Lung (tissue), 12 donors: ENCODE data around the gene MYL5. TPM values are rescaled to one million over a fixed set of nuclear protein-coding genes. Genes with fewer than 3 reads are reported as not detected.
A peak's percentile ranks its signal among the peaks of the same experiment; 100 is the strongest.

Experiments used
- ATAC-seq: fragments of 200-7000 bp; cut with Tn5 transposase; one replicate; pipeline ENCODE4 v1.9.1; 2020; ENCODE audit warnings: moderate number of reproducible peaks; ENCODE audit not compliant: insufficient read depth, low FRiP score
- DNase-seq, 3 donors: peaks; one replicate each; pipeline ENCODE4 v3.0.0-alpha.2; 2013 to 2017
- H3K27ac ChIP-seq, 2 donors: one replicate each; pipeline ENCODE4 v1.5.1; 2013; ENCODE audit warnings: mild to moderate bottlenecking in 2 of 2, moderate library complexity in 2 of 2, control low read depth in 1 of 2, inconsistent platforms in 1 of 2, low read depth in 1 of 2, low read length in 1 of 2
- H3K27me3 ChIP-seq, 3 donors: one replicate each; pipeline ENCODE4 v1.5.1; 2013; ENCODE audit warnings: low read length in 2 of 3; ENCODE audit not compliant: control insufficient read depth in 3 of 3, insufficient read depth in 3 of 3
- H3K36me3 ChIP-seq, 4 donors: one replicate each; pipeline ENCODE4 v1.5.1; 2013; ENCODE audit warnings: low read length in 4 of 4, mild to moderate bottlenecking in 1 of 4, moderate library complexity in 1 of 4; ENCODE audit not compliant: control insufficient read depth in 4 of 4, insufficient read depth in 4 of 4
- H3K4me1 ChIP-seq, 5 donors: one replicate each; pipeline ENCODE4 v1.5.1; 2013; ENCODE audit warnings: low read length in 5 of 5, mild to moderate bottlenecking in 2 of 5, moderate library complexity in 1 of 5; ENCODE audit not compliant: control insufficient read depth in 5 of 5, insufficient read depth in 5 of 5
- H3K4me3 ChIP-seq: one replicate; pipeline ENCODE4 v1.5.1; 2013; ENCODE audit warnings: mild to moderate bottlenecking, control low read depth, moderate library complexity
- H3K9ac ChIP-seq, 2 donors: one replicate each; pipeline ENCODE4 v1.5.1; 2013; ENCODE audit warnings: low read length in 2 of 2, control low read depth in 1 of 2; ENCODE audit not compliant: insufficient read depth in 1 of 2
- H3K9me3 ChIP-seq, 4 donors: one replicate each; pipeline ENCODE4 v1.5.1; 2013; ENCODE audit warnings: low read length in 3 of 4, mild to moderate bottlenecking in 1 of 4, moderate library complexity in 1 of 4; ENCODE audit not compliant: control insufficient read depth in 4 of 4, insufficient read depth in 3 of 4
- CTCF ChIP-seq: IDR thresholded peaks from 2 replicates; pipeline ENCODE4 v1.5.1; 2012; ENCODE audit warnings: mild to moderate bottlenecking; ENCODE audit errors: control extremely low read depth, extremely low read depth
- whole genome bisulfite sequencing, 2 donors: extraction: QIAGEN DNeasy Blood & Tissue Kit; methylation state at CpG; one replicate each; pipeline ENCODE4 v1.1.7; 2013; 5-methylcytosine and 5-hydroxymethylcytosine counted together
- polyA plus RNA-seq, 2 donors: library from polyadenylated mRNA; stranded (reverse); fragments of 200-250 nt; gene quantifications; one replicate each; pipeline ENCODE4 v1.2.1, GENCODE V29; 2013
- total RNA-seq, 2 donors: library from RNA; depleted of rRNA in 1 of 2; stranded (reverse); fragments of >200 nt in 1 of 2; gene quantifications; one replicate each; pipeline ENCODE4 v1.2.1, GENCODE V29; 2014 to 2021
- donor health status: control.
- donor health status: control.
- donor health status: Bipolar disorder and iron deficiency.
- donor health status: healthy.
- donor health status: DM: yes; HTN: yes; CAD: no.

Gene MYL5
- total and polyA plus RNA-seq, 4 donors: 5.6 to 20.0 (median 10.5) TPM

- H3K36me3 ChIP-seq: peaks cover 0 to 5% (median 0%) of the 10 kb centered on the region in 4 donors
- H3K9ac ChIP-seq: no peak overlapping the region
- no peak for ATAC-seq
- peak overlapping the region; percentile 57 for H3K4me3 ChIP-seq
- DNase-seq: no peak
- peak overlapping the region; percentile 69 to 92 for H3K27ac ChIP-seq
- no peaks in the 10 kb centered on the region for H3K27me3 ChIP-seq
- peaks cover 0 to 38% (median 22%) of the 10 kb centered on the region in 5 donors for H3K4me1 ChIP-seq
- WGBS, 2 donors: 66 to 82% methylated on average over 22 to 26 of the region's 26 CpGs
- H3K9me3 ChIP-seq: no peaks in the 10 kb centered on the region
- TF ChIP-seq CTCF: no peak
Measured at GRCh38 chr4:687971-688853, 13.9 kb downstream of the MYL5 start.

GRCh38 chr4:688854-689681 lies 14.7 kb downstream of the MYL5 start, which contains the start of gene SLC49A3:
Gene SLC49A3, minus strand, starts transcription at chr4:689151. Its CDS starts 24 bp downstream, at chr4:689127.
- ATAC-seq: peak; percentile 23

GRCh38 chr4:689723-690122 lies 15.4 kb downstream of the MYL5 start:
- Histone ChIP-seq H3K9me3 (no peaks in the 10 kb centered on the region), H3K27ac (peak overlapping the region; percentile 68 to 92), H3K36me3 (peaks cover 0 to 5% (median 0%) of the 10 kb centered on the region in 4 donors), H3K4me3 (no peak overlapping the region), H3K4me1 (peaks cover 0 to 26% (median 17%) of the 10 kb centered on the region in 5 donors), H3K27me3 (no peaks in the 10 kb centered on the region), H3K9ac (peak overlapping the region in 1 of 2 donors; percentile 12)
- DNase-seq (no peak), ATAC-seq (no peak)
- no peak for TF ChIP-seq CTCF
- 59 to 60% methylated on average over 8 of the region's 8 CpGs for WGBS, 2 donors

More at GRCh38 chr4:688854-689681, 14.7 kb downstream of the MYL5 start, which contains the start of gene SLC49A3:
- Histone ChIP-seq H3K27me3 (no peaks in the 10 kb centered on the region), H3K9me3 (no peaks in the 10 kb centered on the region), H3K36me3 (peaks cover 0 to 5% (median 0%) of the 10 kb centered on the region in 4 donors), H3K9ac (peak within 1 kb of the TSS; percentile 12 to 23), H3K27ac (peak within 1 kb of the TSS; percentile 68 to 92), H3K4me3 (peak within 1 kb of the TSS; percentile 57), H3K4me1 (peaks cover 0 to 32% (median 19%) of the 10 kb centered on the region in 5 donors)
- 7% methylated on average over 49 to 59 of the region's 59 CpGs for WGBS, 2 donors
- peak; percentile 27 to 44 (median 34) for DNase-seq
- no peak for TF ChIP-seq CTCF
